RWPE1 (cell line): Measurements from ENCODE around the gene MEIS2.

Experiments
- CTCF ChIA-PET: fragments of 350-600 bp; sonication (Branson Sonifier 250); formaldehyde crosslinking; extraction: SDS; loops from one replicate; lab custom pipeline; 2021; lab: Yijun Ruan, JAX
- POLR2A ChIA-PET: fragments of 400-600 bp; formaldehyde crosslinking; extraction: SDS; loops from one replicate; lab custom pipeline; 2020; ENCODE audit warnings: antibody characterized with exemption; ENCODE audit not compliant: low non-redundant PET; lab: Yijun Ruan, JAX
- DNase-seq: peaks from one replicate; pipeline ENCODE4 v3.0.0; 2012; ENCODE audit warnings: low spot score
- H3K27ac ChIP-seq: fragments of 450-650 bp; 2 replicates; pipeline ENCODE4 v1.5.1; 2017
- CTCF ChIP-seq: fragments of 450-650 bp; conservative IDR thresholded peaks from 2 replicates; pipeline ENCODE4 v1.5.1; 2017; ENCODE audit warnings: low read depth, mild to moderate bottlenecking

The MEIS2 gene

GRCh38 chr15:37098468-37099318, 1.7 kb downstream of the MEIS2 start:
- no peak overlapping the region for H3K27ac ChIP-seq
- TF ChIP-seq CTCF: no peak
- CTCF ChIA-PET: no interaction called here
- POLR2A ChIA-PET: no interaction called here
- peak; percentile 48 for DNase-seq

- DNase-seq: no peak
- no peak for TF ChIP-seq CTCF
- no peak overlapping the region for H3K27ac ChIP-seq
- ChIA-PET CTCF (interaction anchor here (1.2 kb wide), 1 partner anchor 12 kb away, joined by 3 read pairs; no protein-coding TSS in a partner anchor), POLR2A (interaction anchor here (0.7 kb wide), 1 partner anchor 173 kb away, joined by 9 read pairs; no protein-coding TSS in a partner anchor)
These were observed 3.0 kb downstream of the MEIS2 start for GRCh38 chr15:37097144-37097919.

- POLR2A ChIA-PET: no interaction called here
- CTCF ChIA-PET: interaction anchor here (1.2 kb wide), 1 partner anchor 11 kb away, joined by 3 read pairs; no protein-coding TSS in a partner anchor
- no peak overlapping the region for H3K27ac ChIP-seq
- no peak for TF ChIP-seq CTCF
- DNase-seq: no peak
These were observed 3.7 kb downstream of the MEIS2 start for GRCh38 chr15:37096558-37097143.

- ChIA-PET POLR2A (no interaction called here), CTCF (interaction anchor here (1.1 to 1.3 kb wide), 3 partner anchors 10 to 212 kb away, joined by 3 to 5 read pairs (median 3); no protein-coding TSS in a partner anchor)
- TF ChIP-seq CTCF: no peak
- DNase-seq: no peak
- H3K27ac ChIP-seq: no peak overlapping the region
These were observed 4.4 kb downstream of the MEIS2 start for GRCh38 chr15:37095770-37096557.

GRCh38 chr15:37094915-37095711, 5.2 kb downstream of the MEIS2 start:
- no peak for DNase-seq
- H3K27ac ChIP-seq: no peak overlapping the region
- ChIA-PET POLR2A (no interaction called here), CTCF (interaction anchor here (1.0 to 1.3 kb wide), 3 partner anchors 12 to 211 kb away, joined by 3 to 5 read pairs (median 3); no protein-coding TSS in a partner anchor)
- no peak for TF ChIP-seq CTCF
